GM21447 (cell line): ENCODE results near the gene KIAA1614.
A peak's percentile ranks its signal among the peaks of the same experiment; 100 is the strongest.
"Not testable (repeated sequence)": the region's sequence is repeated elsewhere in the genome, so short reads cannot be mapped to it uniquely, and the experiment has no call there.

ENCODE experiments used
- ATAC-seq: cut with Tn5 transposase; IDR thresholded peaks from one replicate; pipeline ENCODE4 v1.9.1; 2021; ENCODE audit not compliant: unreplicated experiment

Gene KIAA1614

GRCh38 chr1:180954005-180954800 is 41.5 kb downstream of the KIAA1614 start:
- peak; percentile 73 for ATAC-seq

- ATAC-seq, result no peak
Measured at GRCh38 chr1:180954801-180955165, 42.1 kb downstream of the KIAA1614 start.

- ATAC-seq, result no peak
Measured at GRCh38 chr1:180956028-180956640, 43.4 kb downstream of the KIAA1614 start.

DNA sequence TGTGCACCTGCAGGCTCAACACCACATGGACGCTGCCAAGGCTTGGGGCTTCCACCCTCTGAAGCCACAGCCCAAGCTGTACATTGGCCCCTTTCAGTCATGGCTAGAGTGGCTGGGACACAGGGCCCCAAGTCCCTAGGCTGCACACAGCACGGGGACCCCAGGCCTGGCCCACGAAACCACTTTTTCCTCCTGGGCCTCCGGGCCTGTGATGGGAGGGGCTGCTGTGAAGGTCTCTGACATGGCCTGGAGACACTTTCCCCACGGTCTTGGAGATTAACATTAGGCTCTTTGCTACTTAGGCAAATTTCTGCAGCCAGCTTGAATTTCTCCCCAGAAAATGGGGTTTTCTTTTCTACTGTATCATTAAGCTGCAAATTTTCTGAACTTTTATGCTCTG is 46.9 kb downstream of the KIAA1614 start:
- not testable (repeated sequence) for ATAC-seq

GRCh38 chr1:180961622-180962021 is 48.9 kb downstream of the KIAA1614 start:
- no peak for ATAC-seq

- no peak for ATAC-seq
Measured at GRCh38 chr1:180962178-180962577, 49.5 kb downstream of the KIAA1614 start.

DNA sequence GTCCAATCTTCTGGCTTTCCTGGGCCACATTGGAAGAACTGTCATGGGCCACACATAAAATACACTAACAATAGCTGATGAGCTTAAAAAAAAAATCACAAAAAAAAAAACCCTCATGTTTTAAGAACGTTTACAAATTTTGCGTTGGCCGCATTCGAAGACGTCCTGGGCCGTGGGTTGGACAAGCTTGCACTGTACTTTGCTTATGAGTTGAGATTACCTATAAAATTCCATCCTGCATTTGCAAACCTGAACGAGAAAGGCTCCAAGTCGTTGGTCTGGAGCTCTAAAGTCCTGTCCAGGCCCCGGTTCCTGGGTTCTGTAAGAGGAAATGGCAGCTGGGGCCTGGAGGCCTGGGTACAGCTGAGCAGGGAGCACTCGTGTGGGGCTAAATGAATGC is 51.4 kb downstream of the KIAA1614 start:
- no peak for ATAC-seq

GRCh38 chr1:180964595-180964994 is 51.9 kb downstream of the KIAA1614 start:
- ATAC-seq, result no peak

GRCh38 chr1:180966312-180966711 is 53.6 kb downstream of the KIAA1614 start:
- ATAC-seq, result no peak

- ATAC-seq, result no peak
Measured at GRCh38 chr1:180966744-180967536, 54.2 kb downstream of the KIAA1614 start.

DNA sequence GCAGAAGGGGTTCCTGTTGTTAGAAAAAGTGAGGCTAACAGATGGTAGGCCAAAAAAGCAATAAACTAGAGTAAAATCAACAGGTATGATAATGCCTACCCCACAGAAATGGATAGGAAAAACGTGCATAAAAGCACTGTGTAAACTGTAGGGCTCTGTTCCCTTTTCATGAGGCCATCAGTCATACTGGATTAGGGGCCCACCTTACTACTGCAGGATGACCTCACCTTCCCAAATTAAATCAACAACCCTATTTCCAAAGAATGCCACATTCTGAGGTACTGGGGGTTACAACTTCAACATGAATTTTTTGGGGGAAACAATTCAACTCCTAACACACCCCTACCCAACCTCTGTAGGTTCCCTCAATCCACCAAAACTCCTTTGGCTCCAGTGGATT is 54.9 kb downstream of the KIAA1614 start:
- ATAC-seq, result no peak

DNA sequence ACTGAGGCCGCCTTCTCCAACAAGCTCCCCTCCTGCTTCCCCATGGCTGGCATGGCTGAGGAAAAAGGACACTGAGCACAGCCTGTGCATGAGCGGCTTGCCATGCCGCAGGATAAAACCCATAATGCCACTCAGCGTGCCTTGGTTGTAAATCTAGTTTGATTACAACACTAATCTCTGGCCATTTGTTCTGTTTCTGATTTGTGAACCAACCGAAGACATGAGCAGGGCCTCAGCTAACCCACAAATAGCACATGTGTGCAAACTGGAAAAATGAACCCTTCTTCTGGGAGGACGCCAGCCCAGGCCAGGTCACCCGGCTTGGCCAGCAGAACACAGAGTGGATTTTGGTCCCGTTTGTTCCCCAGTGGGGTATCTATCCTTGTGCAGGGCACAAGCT is 56.1 kb downstream of the KIAA1614 start:
- not testable (repeated sequence) for ATAC-seq

DNA sequence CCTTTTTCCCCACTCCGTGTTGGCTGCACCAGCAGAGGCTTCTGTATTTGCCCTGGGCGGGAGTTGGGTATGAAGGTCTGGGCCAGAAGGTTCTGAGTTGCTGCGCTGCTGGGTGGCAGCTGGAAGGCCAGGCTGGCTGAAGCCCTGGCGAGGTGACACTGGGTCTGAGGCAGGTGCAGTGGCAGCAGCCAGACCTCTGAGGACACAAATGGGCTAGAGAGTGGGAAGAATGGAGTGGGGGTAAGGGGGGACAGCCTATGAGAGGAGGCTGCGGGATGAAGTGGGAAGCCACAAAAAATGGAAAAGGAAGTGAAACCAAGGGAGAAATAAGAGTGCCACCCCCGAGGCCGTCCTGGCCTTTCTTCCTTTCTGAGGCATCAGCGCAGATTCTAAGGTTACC is 56.7 kb downstream of the KIAA1614 start:
- ATAC-seq, result no peak

DNA sequence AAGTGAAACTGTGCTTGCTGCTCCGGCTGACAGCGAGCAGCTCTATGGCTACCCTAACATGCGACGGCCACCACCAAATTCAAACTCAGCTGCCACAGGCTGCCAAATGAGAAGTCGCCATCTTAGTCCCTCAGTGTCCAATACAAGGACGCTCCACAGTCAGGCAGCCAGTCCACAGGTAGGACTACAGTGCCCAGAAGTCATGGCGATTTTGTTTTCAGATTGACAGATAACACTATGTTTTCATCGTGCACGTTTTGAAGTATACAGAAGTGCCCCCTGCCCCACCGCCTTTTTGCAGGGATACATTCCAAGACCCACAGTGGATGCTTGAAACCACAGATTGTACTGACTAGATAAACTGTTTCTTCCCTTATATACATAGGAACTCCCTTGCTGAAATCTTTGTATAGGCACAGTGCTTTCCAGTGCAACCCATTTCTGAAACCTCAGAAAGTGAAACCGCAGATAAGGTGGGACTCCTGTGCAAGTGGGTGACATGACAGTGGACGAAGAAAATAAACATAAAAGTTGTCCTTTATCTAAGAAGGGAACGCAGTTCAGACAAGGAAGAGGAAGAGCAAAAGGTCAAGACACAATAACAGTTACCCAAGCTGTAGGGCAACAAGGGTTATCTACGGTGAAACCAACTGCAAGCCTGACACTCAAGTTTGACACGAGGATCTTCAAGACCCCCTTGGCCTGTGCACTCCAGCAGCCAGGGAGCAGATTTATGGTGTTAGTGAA is 57.8 kb downstream of the KIAA1614 start:
- no peak for ATAC-seq

DNA sequence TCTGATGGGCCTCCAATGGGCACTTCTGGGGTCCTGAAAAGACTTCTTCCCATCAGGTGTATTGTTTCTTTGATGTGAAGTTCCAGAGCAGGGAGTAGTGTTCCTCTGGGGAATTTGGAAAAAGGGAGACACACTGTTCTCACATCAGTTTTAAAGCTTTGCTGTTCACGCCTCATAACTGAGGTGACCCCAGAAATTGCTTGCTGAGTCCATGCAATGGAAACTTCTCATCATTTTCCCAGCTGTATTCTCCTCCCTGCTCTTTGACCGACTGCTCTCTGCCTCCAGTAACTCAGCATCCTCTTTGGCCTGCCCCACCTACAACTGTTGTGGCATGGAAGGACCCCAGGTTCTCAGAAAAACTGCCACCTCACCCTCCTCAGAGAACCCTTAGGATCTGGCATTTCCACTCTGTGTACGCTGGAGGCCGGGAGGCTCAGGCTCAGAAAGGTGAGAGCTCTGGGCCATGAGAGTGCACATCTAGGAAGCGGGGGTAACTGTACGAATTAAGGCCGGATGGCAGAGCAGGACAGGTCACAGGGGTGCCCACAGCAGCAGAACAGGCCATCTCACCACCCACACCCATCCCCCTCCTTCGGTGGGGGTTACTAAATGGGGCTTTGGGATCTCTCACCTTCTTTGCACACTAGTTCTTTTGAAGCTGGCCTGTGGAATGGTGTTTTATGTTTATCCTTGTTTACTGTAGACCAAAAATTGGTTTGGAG is 58.7 kb downstream of the KIAA1614 start:
- ATAC-seq, result no peak

GRCh38 chr1:180973369-180973768 is 60.7 kb downstream of the KIAA1614 start:
- ATAC-seq, result no peak

- no peak for ATAC-seq
Measured at GRCh38 chr1:180974236-180974635, 61.5 kb downstream of the KIAA1614 start.

DNA sequence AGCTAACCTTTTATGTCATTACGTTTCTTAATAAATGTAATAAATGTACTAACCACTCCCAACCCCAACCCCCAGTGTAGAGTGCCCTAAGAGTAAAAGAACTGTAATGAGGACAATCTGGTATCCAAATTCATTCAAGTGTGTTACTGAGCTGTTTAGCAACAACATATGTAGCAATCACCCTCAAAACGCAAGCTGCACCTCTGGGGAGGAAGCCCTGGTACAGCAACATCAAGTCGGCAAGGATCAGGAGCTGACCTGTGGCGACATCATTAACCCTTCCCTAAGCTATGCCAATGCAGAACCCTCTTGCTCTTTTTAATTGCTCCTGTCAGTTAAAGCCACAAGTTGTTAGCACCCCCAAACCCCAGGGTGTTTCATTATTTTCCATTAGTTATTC is 62.9 kb downstream of the KIAA1614 start:
- no peak for ATAC-seq

DNA sequence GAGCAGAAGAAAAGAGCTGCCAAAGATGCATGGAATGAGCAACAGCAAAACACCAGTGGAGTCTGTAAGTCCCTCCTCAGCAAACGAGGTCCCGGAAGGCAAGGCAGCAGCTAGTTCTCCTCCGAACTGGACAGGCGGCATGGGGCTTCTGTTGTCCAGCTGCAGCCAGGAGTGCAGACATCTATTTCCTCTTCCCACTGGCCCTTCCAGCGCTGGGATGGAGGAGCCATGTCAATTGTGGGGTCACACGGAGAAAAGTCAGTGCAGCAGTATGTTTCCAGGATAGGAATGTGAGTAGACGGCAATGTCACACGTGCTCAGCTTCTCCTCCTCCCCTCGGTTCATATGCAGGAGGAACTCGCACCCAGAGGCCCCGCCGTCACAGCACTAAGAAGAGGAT is 63.5 kb downstream of the KIAA1614 start:
- ATAC-seq, result no peak

DNA sequence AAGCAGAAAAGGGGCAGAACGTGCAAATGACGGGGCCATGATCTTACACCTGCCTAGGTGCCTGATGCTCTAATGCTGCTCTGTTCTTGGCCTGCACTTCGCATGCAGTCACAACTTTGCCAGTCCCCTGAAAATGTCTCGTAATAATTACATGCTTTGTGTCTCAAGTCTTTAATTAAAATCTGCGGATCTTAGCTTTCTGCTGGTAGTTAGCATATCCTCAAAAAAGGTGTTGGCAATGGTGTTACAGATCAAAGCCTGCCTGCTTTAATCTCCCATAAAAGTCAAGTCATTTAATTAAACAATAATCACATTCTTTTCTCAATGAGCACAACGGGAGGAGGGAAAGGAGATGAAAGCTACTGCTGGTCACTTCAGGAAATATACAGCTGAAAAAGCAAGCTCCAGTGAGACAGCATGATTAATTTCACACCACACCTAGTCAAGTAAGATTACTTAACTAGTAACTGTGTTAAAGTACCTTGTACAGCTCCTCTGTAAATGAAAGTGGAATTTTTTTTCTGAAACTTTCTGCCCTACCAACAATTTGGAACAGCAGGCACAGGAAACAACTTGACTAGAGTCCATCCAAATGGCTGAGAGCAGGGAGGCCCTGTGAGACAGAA is 64.1 kb downstream of the KIAA1614 start:
- no peak for ATAC-seq
